ENCODE data around the gene RARS2.

Gene RARS2

DNA sequence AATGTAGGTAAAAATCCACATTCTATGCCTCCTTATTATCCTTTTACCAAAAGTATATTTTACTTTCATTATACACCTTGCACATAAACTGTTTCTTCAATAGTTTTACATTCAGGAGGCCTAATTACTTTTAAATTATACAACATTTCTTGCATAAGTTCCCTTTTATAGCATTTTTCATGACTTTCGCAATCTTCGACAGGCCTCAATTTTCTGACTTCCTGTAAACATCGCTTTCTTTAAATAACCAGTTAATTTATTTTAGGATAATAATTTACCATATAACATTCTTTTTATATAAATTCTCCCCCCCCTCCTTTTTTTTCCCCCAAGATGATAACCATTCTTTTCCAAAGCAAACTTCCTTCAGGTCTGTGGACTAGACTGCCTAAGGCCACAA, 107.9 kb downstream of the RARS2 start:
- Mint-ChIP-seq H3K9me3 (no peaks in the 10 kb centered on the region), H3K4me3 (no peak overlapping the region), H3K27ac (no peak overlapping the region), H3K27me3 (ENCODE audit: low read depth) (no peaks in the 10 kb centered on the region), H3K36me3 (ENCODE audit: low read depth) (peaks cover 51% of the 10 kb centered on the region), H3K4me1 (no peaks in the 10 kb centered on the region)
- TF ChIP-seq, protein P1, sequence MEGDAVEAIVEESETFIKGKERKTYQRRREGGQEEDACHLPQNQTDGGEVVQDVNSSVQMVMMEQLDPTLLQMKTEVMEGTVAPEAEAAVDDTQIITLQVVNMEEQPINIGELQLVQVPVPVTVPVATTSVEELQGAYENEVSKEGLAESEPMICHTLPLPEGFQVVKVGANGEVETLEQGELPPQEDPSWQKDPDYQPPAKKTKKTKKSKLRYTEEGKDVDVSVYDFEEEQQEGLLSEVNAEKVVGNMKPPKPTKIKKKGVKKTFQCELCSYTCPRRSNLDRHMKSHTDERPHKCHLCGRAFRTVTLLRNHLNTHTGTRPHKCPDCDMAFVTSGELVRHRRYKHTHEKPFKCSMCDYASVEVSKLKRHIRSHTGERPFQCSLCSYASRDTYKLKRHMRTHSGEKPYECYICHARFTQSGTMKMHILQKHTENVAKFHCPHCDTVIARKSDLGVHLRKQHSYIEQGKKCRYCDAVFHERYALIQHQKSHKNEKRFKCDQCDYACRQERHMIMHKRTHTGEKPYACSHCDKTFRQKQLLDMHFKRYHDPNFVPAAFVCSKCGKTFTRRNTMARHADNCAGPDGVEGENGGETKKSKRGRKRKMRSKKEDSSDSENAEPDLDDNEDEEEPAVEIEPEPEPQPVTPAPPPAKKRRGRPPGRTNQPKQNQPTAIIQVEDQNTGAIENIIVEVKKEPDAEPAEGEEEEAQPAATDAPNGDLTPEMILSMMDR (IDR thresholded peaks at IDR 0.05; ENCODE audit: unreplicated experiment in 3 of 3), result no peak

GRCh38 chr6:87473419-87473903, 116.3 kb downstream of the RARS2 start:
- TF ChIP-seq, protein P1 (IDR thresholded peaks at IDR 0.05; ENCODE audit: unreplicated experiment in 3 of 3), result no peak
- H3K9me3 Mint-ChIP-seq, result no peaks in the 10 kb centered on the region
- H3K27ac Mint-ChIP-seq, result peak overlapping the region; percentile 70 to 97 (median 78)
- peaks cover 12% of the 10 kb centered on the region for H3K4me1 Mint-ChIP-seq
- peak overlapping the region; percentile 99 for H3K4me3 Mint-ChIP-seq
- peaks cover 7% of the 10 kb centered on the region for H3K36me3 Mint-ChIP-seq (ENCODE audit: low read depth)
- H3K27me3 Mint-ChIP-seq (ENCODE audit: low read depth), result no peaks in the 10 kb centered on the region

DNA sequence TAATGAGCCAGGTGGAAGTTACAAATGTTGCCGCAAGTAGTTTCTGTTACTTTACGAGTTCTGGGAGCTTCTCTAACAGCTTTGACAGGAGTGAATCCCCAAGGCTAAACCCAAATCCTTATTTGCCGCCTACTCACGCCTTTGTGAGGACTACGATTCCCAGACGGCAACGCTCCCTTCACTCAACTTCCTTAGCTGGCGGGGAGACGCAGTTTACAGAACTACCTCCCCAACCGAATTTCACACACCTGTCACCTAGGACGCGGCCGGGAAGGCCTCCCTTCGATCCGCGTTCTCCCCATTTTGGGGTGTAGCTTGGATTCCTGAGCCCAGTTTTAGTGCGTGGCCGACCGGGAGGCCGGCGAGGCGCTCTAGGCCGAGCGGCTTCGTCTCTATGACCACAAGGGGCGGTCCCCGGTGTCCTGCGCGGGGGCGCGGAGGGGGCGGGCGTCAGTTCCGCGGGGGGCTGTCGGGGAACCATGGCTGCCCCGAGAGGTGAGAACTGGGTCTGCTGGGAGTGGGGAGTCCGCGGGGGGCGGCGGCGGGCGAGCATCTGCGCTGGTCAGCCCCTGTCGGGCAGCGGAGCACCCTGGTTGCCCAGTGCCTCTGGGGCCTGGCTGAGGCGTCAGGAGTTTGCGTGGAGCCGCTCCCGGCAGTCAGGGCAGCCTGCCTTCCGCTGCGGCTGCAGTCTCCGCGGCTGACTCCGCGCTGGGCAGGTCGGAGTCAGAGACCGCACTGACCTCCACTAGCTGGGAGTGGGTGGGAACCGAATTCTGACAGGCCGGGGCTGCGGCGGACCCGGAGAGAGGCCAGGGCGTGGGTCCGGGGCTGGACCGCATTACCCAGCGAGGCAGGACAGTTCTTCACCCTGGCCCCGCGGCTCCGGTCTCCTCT, 117.0 kb downstream of the RARS2 start, which contains the start of gene SLC35A1:
Gene SLC35A1, plus strand, starts transcription at position 450 of the 894 bp plus-strand sequence. Its CDS starts 30 bp downstream, at position 480.
- Mint-ChIP-seq H3K9me3 (no peaks in the 10 kb centered on the region), H3K4me3 (peak within 1 kb of the TSS; percentile 99), H3K4me1 (peaks cover 12% of the 10 kb centered on the region), H3K27ac (peak within 1 kb of the TSS; percentile 95 to 97 (median 96)), H3K27me3 (ENCODE audit: low read depth) (no peaks in the 10 kb centered on the region), H3K36me3 (ENCODE audit: low read depth) (no peaks in the 10 kb centered on the region)
- TF ChIP-seq, protein P1 (IDR thresholded peaks at IDR 0.05; ENCODE audit: unreplicated experiment in 3 of 3), result peak in 2 of 3 experiments; percentile 21 to 32

- Mint-ChIP-seq H3K36me3 (ENCODE audit: low read depth) (no peaks in the 10 kb centered on the region), H3K4me3 (no peak overlapping the region)
- TF ChIP-seq, protein P1 (IDR thresholded peaks at IDR 0.05; ENCODE audit: unreplicated experiment in 3 of 3), result no peak
These were observed 124.7 kb downstream of the RARS2 start for GRCh38 chr6:87465051-87465450.

More at GRCh38 chr6:87465051-87465450, 124.7 kb downstream of the RARS2 start:
- H3K9me3 Mint-ChIP-seq, result peaks cover 3% of the 10 kb centered on the region
- no peaks in the 10 kb centered on the region for H3K27me3 Mint-ChIP-seq (ENCODE audit: low read depth)
- no peaks in the 10 kb centered on the region for H3K4me1 Mint-ChIP-seq
- H3K27ac Mint-ChIP-seq, result no peak overlapping the region

Measured in nephron (organoid).